Fibroblast of skin of abdomen (primary cell): ENCODE data around the gene ITGA8.
A peak's percentile ranks its signal among the peaks of the same experiment; 100 is the strongest.
"Not testable (repeated sequence)": the region's sequence is repeated elsewhere in the genome, so short reads cannot be mapped to it uniquely, and the experiment has no call there.

Experiments used
- DNase-seq: peaks from one replicate; pipeline ENCODE4 v3.0.0-alpha.2; 2013

ITGA8 gene

DNA sequence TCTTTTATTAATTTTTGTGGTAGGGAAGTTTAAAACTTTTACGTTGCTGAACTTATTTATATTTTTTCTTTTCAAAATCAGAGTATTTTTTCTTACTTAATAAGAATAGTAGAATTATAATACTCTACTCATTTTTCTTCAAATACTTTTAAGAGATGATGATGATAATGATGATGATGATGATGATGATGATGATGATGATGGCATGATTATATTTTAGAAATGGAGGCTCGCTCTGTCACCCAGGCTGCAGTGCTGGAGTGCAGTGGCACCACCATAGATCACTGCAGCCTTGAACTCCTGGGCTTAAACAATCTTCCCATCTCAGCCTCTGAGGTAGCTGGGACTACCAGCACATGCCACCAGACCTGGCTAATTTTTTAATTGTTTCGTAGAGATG lies 230.3 kb downstream of the ITGA8 start:
- DNase-seq: no peak

DNA sequence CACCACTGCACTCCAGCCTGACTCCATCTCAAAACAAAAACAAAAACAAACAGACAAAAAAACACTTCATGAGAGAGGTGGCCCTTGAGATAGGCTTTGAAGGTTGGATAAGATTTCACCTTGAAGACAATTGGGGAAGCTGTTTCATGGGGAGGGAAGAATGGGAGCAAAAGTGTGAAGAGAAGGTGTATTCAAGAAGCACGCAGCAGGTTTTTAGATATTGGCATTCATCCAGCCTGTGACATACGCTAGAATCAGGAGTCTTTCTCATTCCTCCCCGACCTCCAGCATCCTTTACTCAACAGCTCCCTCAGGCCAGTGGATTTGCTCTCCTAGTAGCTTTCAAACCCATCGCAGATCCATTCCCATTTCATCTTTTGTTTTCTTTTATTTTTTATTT lies 232.3 kb downstream of the ITGA8 start:
- no peak for DNase-seq

DNA sequence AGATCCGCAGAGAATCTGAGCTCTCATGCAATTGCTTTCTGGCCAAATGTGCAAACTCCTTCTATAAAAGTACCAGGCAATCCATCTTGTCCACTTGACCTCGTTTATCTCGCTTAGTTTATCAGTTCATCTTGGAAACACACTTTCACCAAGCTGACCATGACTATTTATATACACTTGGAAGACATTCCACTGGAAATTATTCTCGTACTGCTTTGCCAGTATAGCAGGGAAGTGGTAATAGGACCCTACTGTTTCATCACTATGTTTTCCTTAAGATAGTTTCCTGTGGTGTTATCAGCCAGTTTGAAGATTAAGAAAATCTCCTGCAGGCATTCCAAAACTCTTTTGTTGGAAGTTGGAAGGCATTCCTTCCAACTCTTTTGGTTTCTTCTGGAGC lies 233.3 kb downstream of the ITGA8 start:
- peak; percentile 74 for DNase-seq

DNA sequence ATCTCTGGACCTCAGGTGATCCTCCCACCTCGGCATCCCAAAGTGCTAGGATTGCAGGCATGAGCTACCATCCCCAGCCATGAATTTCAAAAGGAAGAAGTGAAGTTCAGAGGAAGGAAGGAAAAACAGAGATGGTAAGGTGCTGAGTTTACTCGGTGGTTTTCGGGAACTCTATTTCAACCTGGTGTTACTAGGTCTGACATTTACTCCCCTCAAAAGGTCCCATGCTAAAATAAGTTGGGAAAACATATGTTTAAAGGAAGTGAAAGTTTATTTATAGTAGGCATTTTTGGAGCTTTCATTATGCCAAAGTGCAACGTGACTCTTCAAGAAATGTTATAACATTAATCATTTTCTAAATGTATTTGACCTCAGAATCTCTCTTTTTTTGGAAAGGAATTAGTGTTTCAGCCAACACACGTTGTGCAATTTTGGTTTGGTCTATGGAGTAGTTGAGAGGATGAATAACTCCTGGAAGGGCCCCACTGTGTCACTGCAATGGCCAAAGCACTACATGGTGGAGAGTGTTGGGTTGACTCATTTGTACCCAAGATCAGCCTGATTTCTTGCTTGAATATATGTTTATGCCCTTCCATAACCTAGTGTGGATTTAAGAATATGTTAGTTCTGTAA lies 233.9 kb downstream of the ITGA8 start:
- DNase-seq: peak; percentile 87

DNA sequence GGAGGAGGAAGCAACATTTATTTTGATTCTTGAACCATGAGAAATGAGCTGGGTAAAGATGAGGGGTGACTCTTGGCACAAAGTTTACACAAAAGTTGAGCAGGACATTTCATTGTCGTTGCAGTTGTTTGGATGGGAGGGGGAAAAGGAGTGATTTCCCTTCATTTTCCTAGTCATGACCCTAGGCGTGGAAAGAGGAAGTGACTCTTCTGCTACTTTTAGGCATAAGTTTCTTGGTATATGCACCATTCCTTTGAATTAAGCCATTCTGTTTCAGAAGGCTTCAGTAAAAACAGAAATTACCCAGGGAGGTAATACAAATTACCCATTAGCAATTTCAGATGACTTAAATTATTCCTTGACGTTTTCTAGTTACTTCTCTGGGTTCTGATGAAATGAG lies 234.7 kb downstream of the ITGA8 start:
- DNase-seq: no peak

DNA sequence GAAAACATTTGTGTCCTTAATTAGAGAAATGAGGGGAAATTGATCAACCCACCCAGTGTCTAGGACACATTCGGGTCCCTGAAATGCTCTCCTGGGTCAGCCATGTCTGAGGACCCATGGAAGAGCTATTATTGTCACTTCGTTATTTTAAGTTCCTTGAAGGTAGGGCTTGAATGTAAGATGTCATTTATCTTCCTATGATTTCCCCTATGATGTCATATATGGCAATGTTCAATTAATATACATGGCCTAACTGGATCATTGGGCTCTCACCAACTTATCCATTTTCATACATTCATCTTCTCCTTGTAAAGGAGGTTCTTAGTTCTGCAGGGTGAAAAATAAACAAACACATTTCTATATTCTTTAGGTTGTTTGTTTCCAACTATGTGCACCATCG lies 235.6 kb downstream of the ITGA8 start:
- no peak for DNase-seq

DNA sequence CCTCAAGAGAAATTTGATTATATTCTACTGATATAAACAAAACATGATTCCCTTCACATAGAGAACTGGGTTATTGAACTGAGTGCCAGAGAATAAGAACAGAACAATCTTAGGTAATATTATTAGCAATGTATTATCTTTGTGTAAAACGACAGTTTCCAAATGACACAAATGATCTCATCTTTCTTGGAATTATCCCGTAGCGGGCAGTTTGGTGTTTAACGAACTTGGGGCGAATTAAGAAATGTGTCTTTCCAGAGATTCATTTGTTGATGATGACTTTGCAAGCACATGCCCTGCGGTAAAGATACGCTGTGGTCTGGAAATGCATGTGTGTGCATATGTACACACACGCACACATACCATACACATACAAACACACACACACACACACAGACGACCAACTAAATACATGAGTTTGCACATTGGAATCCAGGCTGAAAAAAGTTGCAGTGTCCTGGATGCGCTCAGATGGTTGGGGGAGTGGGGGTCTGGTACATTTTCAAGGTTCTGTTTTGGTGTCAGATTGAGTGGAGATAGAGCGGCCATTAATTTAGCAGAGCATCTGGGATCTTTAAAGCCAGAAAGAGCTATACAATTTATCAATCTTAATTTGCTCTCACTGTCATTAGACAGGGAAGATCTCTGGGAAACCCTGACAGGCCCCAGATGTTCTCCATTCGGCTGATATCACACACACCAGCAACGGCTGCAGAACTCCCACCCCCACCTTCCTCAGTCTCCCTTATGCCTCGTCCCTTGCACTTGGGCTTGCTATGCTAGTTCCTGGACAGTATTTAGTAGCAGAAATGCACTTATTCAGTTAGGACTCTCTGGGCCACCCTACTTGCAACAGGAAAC lies 236.3 kb downstream of the ITGA8 start:
- peak; percentile 82 for DNase-seq

DNA sequence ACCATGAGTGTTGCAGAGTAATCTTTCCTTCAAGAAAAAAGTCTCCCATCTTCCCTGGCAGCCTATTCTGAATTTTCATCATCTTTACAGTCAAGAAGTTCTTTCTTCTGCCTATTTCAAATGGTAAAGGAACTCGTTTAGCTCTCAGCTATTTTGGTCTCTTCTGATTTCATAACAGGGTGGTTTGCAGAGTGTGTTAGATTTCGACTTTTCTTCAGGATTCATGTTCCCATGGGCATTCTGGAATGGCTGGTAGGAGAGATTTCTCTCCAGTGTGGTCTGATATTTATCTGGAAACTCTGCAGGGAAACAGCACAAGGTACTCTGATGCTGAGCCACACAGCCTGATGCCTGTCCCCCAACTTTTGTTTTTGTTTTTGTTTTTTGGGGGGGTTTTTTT lies 237.6 kb downstream of the ITGA8 start:
- peak; percentile 70 for DNase-seq

DNA sequence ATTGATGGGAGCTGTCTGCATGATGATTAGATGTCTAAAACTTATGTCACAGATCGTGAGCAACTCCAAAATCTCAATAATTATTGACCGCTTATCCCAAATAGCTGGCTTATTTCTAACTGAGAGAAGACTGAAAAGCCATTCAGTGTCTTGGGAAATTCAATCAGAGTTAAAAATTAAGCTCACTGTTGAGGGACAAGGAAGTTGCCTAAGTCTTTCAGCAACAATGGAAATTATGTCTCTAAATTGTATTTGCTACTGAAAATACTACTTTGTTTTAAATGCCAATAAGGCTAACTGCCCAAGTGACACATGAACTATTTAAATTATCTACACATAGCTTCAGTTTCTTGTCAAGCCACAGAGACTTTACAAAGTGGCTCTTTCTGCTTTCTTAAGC lies 240.8 kb downstream of the ITGA8 start:
- no peak for DNase-seq

DNA sequence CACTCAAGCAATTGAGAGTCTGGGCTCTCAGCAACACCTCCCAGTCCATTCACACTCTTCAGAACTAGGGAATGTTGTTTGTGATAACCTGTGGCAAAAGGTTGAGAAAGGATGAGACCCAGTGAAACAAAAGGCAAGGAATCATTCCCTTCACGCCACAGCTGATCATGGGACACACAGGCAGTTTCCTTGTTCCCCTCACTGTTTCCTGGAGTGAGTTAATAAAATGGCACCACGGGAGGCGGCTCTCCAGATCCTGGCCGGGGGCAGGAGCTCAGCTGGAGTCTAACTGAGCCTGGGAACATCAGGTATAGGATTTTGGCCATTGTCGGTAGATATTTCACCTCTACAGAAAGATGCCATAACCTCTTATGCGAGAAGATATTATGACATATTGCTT lies 241.3 kb downstream of the ITGA8 start:
- no peak for DNase-seq

DNA sequence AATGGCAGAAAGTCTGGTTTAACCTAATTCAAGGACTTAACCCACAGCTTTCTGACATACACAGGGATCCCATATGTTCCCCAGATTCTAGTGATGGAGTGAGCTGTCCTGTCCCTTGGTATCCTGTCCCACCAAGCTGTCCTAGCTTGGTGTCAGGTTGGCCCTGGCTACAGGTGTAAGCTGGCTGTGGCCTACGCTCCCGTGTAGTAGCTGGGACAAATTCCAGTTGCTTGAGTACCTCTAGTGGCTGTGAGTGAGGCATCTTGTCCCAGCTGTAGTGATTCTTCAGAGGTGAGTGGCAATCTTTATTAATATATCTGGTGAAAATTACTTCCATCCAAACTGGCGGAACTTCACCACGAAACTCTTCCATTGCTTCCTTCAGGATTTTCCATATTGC lies 243.4 kb downstream of the ITGA8 start:
- DNase-seq: no peak

DNA sequence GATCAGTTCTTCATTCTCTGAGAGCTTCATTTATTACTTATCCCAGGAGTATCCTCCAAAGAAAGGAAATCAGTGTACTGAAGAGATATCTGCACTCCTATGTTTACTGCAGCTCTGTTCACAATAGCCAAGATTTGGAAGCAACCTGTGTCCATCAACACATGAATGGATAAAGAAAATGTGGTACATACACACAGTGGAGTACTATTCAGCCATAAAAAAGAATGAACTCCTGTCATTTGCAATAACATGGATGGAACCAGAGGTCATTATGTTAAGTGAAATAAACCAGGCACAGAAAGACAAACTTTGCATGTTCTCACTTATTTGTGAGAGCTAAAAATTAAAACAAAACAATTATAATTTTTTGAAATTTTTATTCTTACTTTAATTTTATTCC lies 244.3 kb downstream of the ITGA8 start:
- not testable (repeated sequence) for DNase-seq

DNA sequence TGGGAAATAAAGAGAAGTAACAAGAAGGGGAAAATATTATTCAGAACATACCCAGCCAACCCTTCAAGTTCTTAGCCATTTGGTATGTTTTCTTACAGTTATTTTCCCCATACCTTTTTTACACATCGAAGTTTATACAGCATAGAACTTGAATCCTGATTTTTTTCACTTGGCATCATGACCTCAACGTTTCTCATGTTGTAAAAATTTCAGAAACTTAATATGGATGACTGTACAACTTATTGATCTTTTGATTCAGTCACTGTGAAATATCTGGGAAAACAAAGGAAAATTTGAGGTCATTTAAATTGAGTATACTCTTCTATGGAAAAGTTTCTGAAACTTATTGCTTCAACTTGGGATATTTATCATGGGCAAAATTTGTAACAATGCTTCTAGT lies 245.1 kb downstream of the ITGA8 start:
- DNase-seq: no peak

DNA sequence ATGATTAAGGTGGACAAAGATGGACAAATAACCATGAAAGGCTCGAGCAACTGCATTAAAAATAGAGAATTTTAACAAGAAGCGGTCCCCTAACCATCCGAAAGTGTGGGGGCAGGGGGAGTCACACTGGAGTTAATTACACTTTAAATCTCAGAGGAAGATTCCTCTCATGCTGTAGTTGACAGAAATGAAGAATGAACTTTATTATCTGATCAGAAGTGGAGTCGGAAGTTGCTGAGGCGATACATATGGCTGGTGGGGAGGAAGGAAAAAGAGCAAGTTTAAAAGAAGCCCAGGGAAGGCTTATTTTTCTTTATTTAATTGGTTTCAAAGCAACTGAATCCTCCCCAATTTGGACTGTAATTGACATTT lies 246.3 kb downstream of the ITGA8 start:
- DNase-seq: no peak

DNA sequence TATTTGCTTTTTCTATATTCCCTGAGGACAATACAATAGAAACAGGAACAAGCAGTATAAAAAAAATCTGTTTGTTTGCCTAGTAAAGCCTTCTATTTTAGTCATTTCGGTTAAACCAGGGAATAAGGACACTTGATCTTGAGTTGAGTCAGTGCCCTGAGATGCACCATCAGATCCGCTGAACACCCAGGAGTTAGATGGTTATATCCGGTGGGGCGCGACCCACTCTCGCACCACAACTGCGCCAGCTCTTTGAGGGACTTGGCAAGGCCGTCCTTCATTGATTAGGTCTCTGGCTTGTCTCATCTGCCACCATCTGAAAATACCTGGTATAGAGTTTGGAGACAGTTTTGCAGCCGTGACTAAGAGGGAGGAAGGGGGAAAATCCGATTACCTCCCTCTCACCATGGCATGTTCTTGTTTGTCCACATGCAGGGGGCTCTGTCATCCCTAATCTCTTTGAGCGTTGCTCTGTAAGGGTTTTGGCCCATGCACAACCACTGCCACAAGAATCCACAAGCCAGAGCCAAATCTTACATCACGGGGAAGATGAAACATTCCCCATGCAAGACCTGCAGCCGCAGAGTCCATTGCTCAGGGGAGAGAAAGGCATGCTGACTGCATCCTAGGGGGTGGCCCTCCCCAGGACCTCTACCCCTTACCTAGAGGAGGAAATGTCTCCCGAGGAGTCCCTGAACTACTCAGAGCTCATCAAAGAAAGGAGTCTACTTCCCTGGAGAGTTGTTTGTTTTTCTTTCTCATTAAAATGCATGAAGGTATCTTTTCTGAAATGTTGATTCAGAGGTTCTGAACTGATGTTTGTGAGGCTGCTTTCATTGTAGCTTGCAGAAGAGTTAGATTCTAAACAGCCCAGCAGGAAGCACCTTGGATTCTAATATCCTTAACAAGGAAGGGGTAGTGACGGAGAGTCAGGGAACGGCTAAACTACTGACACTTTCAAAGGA lies 247.0 kb downstream of the ITGA8 start:
- peak; percentile 93 for DNase-seq

DNA sequence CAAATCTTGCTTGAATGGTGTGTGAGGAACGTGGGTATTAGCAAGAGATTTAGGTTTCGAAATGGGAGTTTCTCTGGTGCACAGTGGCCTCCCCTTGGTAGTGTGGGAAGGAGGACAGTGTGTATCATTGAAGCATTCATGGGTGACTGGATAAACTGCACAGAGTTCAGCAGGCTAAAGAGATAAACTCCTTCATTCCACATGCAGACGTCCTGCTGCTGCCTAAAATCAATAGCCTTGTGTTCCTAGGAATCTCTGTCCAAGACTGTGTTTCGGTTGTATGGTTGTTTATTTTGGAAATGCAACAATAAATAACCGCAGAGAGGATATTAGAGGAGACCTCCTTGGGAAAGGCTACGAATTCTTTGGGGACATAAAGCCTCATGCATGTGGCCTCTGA lies 247.7 kb downstream of the ITGA8 start:
- DNase-seq: no peak

DNA sequence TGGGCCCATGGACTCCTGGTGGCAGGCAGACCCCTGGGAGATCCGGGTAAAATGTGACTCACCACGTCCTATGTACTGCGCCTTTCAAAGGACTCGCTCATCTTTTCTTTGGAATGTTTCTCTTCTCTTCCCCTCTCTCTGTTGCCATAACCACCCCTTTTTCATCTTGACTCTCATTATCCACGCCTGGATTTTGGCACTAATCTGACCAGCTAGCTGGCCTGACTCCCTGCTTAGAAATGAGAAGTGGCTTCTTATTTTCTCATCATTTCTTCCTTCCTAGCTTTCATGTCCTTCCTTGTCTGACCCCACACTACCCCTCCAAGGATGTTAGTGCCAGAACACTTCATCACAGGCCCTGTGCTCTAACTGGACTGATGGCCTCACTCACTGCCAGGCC lies 250.6 kb downstream of the ITGA8 start:
- DNase-seq: peak; percentile 57

DNA sequence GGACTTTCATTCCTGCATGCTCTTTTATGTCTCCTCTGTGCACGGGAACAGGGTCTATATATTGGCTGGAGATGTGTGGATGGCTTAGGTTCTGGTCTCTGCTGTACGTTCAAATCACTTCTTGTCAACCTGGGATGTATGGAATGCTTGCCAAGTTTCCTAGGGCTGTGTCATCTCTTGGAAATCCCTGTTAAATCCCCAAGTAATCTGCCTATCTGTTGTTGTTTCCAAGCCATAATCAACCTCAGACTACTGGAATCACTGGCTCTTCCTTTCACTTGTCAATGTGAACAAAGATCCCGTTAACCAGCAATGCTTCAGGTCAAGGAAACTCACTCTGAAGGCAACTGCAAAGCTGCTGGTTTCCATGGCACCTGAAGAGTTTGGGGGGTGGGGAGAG lies 255.3 kb downstream of the ITGA8 start:
- peak; percentile 30 for DNase-seq
